Smooth muscle cell (in vitro differentiated cells): ENCODE data around the gene MRGPRE. TPM values are rescaled to one million over a fixed set of nuclear protein-coding genes. Genes with fewer than 3 reads are reported as not detected.
A peak's percentile ranks its signal among the peaks of the same experiment; 100 is the strongest.

Experiments used
- DNase-seq: peaks from one replicate; lab custom pipeline; 2025; ENCODE audit not compliant: unreplicated experiment; lab: John Stamatoyannopoulos, UW
- H2AFZ ChIP-seq: fragments of 200-600 bp; sonication (generic); 2 replicates; pipeline ENCODE4 v1.6.0; 2016; ENCODE audit warnings: antibody characterized with exemption, low read depth, mild to moderate bottlenecking
- H3F3A ChIP-seq: fragments of 200-600 bp; sonication (generic); 2 replicates; pipeline ENCODE4 v1.6.0; 2017; ENCODE audit warnings: antibody characterized with exemption, low read depth
- H3K27ac ChIP-seq: fragments of 200-600 bp; sonication (generic); 2 replicates; pipeline ENCODE4 v1.5.1; 2016; ENCODE audit warnings: low read depth, mild to moderate bottlenecking
- H3K27me3 ChIP-seq: fragments of 200-600 bp; sonication (generic); 2 replicates; pipeline ENCODE4 v1.6.1; 2016; ENCODE audit warnings: low read depth, mild to moderate bottlenecking
- H3K36me3 ChIP-seq: fragments of 200-600 bp; sonication (generic); 2 replicates; pipeline ENCODE4 v1.5.1; 2016; ENCODE audit warnings: low read depth
- H3K4me1 ChIP-seq: fragments of 200-600 bp; sonication (generic); 2 replicates; pipeline ENCODE4 v1.5.1; 2016; ENCODE audit warnings: low read depth
- H3K4me2 ChIP-seq: fragments of 200-600 bp; sonication (generic); 2 replicates; pipeline ENCODE4 v1.6.0; 2016; ENCODE audit warnings: mild to moderate bottlenecking
- H3K4me3 ChIP-seq: fragments of 200-600 bp; sonication (generic); 2 replicates; pipeline ENCODE4 v1.5.1; 2016; ENCODE audit warnings: mild to moderate bottlenecking
- H3K79me2 ChIP-seq: fragments of 200-600 bp; sonication (generic); 2 replicates; pipeline ENCODE4 v1.6.0; 2016; ENCODE audit warnings: low read depth, mild to moderate bottlenecking
- H3K9ac ChIP-seq: fragments of 200-600 bp; sonication (generic); 2 replicates; pipeline ENCODE4 v1.6.0; 2016; ENCODE audit warnings: low read depth
- H3K9me3 ChIP-seq: fragments of 200-600 bp; sonication (generic); replicated peaks from 2 replicates; pipeline ENCODE4 v1.5.1; 2016; ENCODE audit warnings: low read depth
- H4K20me1 ChIP-seq: fragments of 200-600 bp; sonication (generic); 2 replicates; pipeline ENCODE4 v1.6.0; 2016; ENCODE audit warnings: low read depth
- WGBS: methylation state at CpG from one replicate; pipeline ENCODE4 v1.1.7; 2016; ENCODE audit warnings: low lambda C conversion rate; 5-methylcytosine and 5-hydroxymethylcytosine counted together
- polyA plus RNA-seq: library from polyadenylated mRNA; unstranded; fragments of >200 nt; fragmentation: Nextera tagmentation; extraction: Ambion mirVana; gene quantifications from 2 replicates; pipeline ENCODE4 v1.2.1, GENCODE V29; 2016
- total RNA-seq: library from RNA; depleted of rRNA; stranded (reverse); fragments of >200 nt; gene quantifications from 2 replicates; pipeline ENCODE4 v1.2.3, GENCODE V29; 2014
- TF ChIP-seq, protein P1 (sequence below): fragments of 200-600 bp; sonication (generic); IDR thresholded peaks from 2 replicates; pipeline ENCODE4 v1.5.1; 2017; ENCODE audit warnings: borderline replicate concordance, mild to moderate bottlenecking, antibody characterized with exemption; ENCODE audit not compliant: insufficient read depth, poor library complexity, severe bottlenecking

The MRGPRE gene
- total and polyA plus RNA-seq, 2 experiments from 2014 or later, result not detected

DNA sequence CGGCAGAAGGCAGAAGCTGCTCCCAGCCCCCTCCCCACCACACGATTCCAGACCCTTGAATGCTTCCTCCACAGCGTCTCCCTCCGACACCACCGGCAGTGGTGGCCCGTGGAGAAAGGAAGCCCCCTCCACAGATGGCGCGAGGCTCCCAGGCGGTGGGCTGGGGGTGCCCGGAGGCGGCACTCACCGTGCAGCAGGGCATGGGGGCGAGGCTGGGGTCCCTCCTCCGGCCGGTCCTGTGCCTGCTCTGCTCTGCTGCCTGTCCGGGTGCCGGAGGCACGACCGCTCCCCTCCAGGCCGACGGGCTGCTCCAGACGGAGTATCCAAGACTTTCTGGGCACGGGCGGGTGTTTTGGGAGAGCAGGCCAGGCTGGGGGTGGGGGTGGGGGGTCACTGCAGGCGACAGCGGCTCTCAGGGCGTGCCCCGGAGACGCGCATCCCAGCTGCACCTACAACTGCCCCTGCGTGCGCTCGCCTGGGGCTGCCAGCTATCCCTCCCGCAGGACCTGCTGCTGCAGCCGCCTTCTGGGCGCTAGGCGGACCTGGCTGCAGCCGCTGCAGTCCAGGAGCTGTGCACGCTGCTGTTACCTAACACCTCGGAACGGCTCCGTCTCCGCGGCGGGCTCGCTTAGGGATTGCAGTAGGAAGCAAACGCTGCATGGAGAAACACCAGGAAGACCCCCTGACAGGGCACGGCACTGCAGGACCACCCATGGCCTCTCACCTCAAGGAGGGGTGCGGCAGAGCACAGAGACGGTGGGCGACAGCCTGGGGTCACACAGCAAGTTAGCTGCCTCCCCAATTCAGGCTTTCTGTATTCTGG, 28.8 kb downstream of the MRGPRE start:
- peak overlapping the region; percentile 54 for H3K4me2 ChIP-seq
- H3K27me3 ChIP-seq, result peaks cover 63% of the 10 kb centered on the region

DNA sequence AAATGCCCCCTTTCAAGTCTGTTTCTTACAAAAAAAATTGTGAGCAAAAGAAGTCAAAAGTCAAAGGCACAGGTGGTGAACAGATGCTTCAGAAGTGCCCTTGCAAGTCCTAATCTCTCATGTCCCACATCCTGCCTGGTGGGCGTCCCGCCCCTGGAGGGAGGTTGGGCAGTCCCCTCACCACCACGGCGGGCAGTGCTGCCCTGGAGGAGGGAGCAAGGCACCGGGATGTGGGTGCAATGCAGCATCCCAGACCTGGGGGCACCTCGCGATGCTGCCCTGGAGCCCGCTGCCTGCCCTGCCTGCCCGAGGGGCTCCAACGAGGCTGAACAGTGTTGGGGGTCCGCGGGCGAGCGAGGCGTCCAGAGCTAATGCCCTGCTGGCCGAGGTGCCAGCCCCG, 29.5 kb downstream of the MRGPRE start:
- H3K9ac ChIP-seq, result no peak overlapping the region
- no peaks in the 10 kb centered on the region for H3K9me3 ChIP-seq
- H3K4me1 ChIP-seq, result peaks cover 10% of the 10 kb centered on the region
- H3K4me2 ChIP-seq, result no peak overlapping the region
- no peaks in the 10 kb centered on the region for H4K20me1 ChIP-seq
- TF ChIP-seq, protein P1, sequence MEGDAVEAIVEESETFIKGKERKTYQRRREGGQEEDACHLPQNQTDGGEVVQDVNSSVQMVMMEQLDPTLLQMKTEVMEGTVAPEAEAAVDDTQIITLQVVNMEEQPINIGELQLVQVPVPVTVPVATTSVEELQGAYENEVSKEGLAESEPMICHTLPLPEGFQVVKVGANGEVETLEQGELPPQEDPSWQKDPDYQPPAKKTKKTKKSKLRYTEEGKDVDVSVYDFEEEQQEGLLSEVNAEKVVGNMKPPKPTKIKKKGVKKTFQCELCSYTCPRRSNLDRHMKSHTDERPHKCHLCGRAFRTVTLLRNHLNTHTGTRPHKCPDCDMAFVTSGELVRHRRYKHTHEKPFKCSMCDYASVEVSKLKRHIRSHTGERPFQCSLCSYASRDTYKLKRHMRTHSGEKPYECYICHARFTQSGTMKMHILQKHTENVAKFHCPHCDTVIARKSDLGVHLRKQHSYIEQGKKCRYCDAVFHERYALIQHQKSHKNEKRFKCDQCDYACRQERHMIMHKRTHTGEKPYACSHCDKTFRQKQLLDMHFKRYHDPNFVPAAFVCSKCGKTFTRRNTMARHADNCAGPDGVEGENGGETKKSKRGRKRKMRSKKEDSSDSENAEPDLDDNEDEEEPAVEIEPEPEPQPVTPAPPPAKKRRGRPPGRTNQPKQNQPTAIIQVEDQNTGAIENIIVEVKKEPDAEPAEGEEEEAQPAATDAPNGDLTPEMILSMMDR, result no peak
- no peaks in the 10 kb centered on the region for H3K36me3 ChIP-seq
- no peak overlapping the region for H3K27ac ChIP-seq
- WGBS, result 57% methylated on average over 17 of the region's 17 CpGs
- H2AFZ ChIP-seq, result no peak overlapping the region
- H3F3A ChIP-seq, result no peaks in the 10 kb centered on the region
- H3K79me2 ChIP-seq, result no peaks in the 10 kb centered on the region
- H3K4me3 ChIP-seq, result no peak overlapping the region
- no peak for DNase-seq
- peaks cover 63% of the 10 kb centered on the region for H3K27me3 ChIP-seq

More for the DNA sequence above, 28.8 kb downstream of the MRGPRE start:
- Histone ChIP-seq H4K20me1 (no peaks in the 10 kb centered on the region), H3K4me1 (peaks cover 10% of the 10 kb centered on the region), H3K36me3 (no peaks in the 10 kb centered on the region), H3K9me3 (no peaks in the 10 kb centered on the region), H3K9ac (no peak overlapping the region), H3K4me3 (no peak overlapping the region), H3K27ac (no peak overlapping the region), H2AFZ (no peak overlapping the region), H3F3A (no peaks in the 10 kb centered on the region), H3K79me2 (no peaks in the 10 kb centered on the region)
- TF ChIP-seq, protein P1, result no peak
- no peak for DNase-seq
- WGBS, result 8% methylated on average over 46 of the region's 51 CpGs

DNA sequence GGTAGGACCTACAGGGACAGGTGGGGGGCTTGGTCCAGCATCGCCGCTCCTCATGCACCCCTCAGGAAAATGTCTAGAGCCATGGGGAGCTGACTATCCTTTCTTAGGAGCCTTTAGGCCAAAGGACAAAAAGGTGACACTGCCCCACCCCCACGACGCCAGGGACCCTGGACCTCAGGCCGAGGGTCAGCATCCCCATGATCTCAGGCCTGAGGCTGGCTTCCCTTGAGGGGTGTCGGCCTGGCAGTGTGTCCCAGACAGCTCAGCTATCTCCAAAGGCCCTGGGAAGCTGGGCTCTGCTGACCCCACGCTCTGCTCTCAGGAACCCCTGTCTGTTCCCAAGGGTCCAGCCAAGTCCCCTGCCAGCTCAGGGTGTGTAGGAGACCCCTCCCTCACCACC, 29.9 kb downstream of the MRGPRE start:
- peaks cover 10% of the 10 kb centered on the region for H3K4me1 ChIP-seq
- H3K4me2 ChIP-seq, result no peak overlapping the region
- DNase-seq, result no peak
- H3K9me3 ChIP-seq, result no peaks in the 10 kb centered on the region
- peaks cover 63% of the 10 kb centered on the region for H3K27me3 ChIP-seq
- H4K20me1 ChIP-seq, result no peaks in the 10 kb centered on the region
- H2AFZ ChIP-seq, result no peak overlapping the region
- no peaks in the 10 kb centered on the region for H3K79me2 ChIP-seq
- no peaks in the 10 kb centered on the region for H3F3A ChIP-seq
- no peak overlapping the region for H3K9ac ChIP-seq
- H3K4me3 ChIP-seq, result no peak overlapping the region
- 88% methylated on average over 7 of the region's 7 CpGs for whole genome bisulfite sequencing
- no peak overlapping the region for H3K27ac ChIP-seq
- TF ChIP-seq, protein P1, result no peak
- no peaks in the 10 kb centered on the region for H3K36me3 ChIP-seq
